Body of pancreas (tissue), 4 donors: ENCODE results near the gene CLEC4M. TPM values are rescaled to one million over a fixed set of nuclear protein-coding genes. Genes with fewer than 3 reads are reported as not detected.
A peak's percentile ranks its signal among the peaks of the same experiment; 100 is the strongest.

Source experiments
- ATAC-seq: fragments of 150-250 bp; one replicate; pipeline ENCODE4 v1.9.1; 2016
- DNase-seq, 4 donors: peaks; one replicate each; pipeline ENCODE4 v3.0.0-alpha.2; 2019
- H3K27ac ChIP-seq, 4 donors: fragments of 200-600 bp; sonication (generic); 1 replicate in 3 of 4; 2 replicates in 1 of 4; pipeline versions ENCODE4 v1.5.1 to v1.6.1; 2016 to 2019; ENCODE audit warnings: mild to moderate bottlenecking in 1 of 4, mixed read lengths in 1 of 4, moderate library complexity in 1 of 4
- H3K27me3 ChIP-seq, 2 donors: fragments of 200-600 bp; sonication (generic); one replicate each; pipeline ENCODE4 v1.6.0; 2016; ENCODE audit warnings: mild to moderate bottlenecking in 1 of 2
- H3K36me3 ChIP-seq, 2 donors: fragments of 200-600 bp; sonication (generic); replicated peaks in 1 of 2; 2 replicates each; pipeline ENCODE4 v1.5.1; 2016; ENCODE audit warnings: low read depth in 2 of 2; ENCODE audit not compliant: insufficient read depth in 1 of 2
- H3K4me1 ChIP-seq: fragments of 200-600 bp; sonication (generic); one replicate; pipeline ENCODE4 v1.6.0; 2016
- H3K4me3 ChIP-seq, 2 donors: fragments of 200-600 bp; sonication (generic); 1 replicate in 1 of 2; 2 replicates in 1 of 2; pipeline ENCODE4 v1.5.1; 2016 to 2019
- H3K9me3 ChIP-seq, 3 donors: fragments of 200-600 bp; sonication (generic); 1 replicate in 2 of 3; 2 replicates in 1 of 3; pipeline ENCODE4 v1.5.1; 2016
- CTCF ChIP-seq, 7 experiments: fragments of 450-650 bp in 4 of 7; fragments of 200-600 bp in 3 of 7; sonication (generic) in 3 of 7; IDR thresholded peaks; one replicate each; pipeline ENCODE4 v1.5.1; 2016 to 2019; ENCODE audit warnings: antibody characterized with exemption in 7 of 7
- POLR2A ChIP-seq, 3 donors: fragments of 450-650 bp; IDR thresholded peaks; one replicate each; pipeline ENCODE4 v1.6.1; 2016; ENCODE audit warnings: antibody characterized with exemption in 3 of 3, mild to moderate bottlenecking in 2 of 3
- WGBS, 2 donors: methylation state at CpG; one replicate each; pipeline ENCODE4 v1.1.5; 2017; 5-methylcytosine and 5-hydroxymethylcytosine counted together
- intact Hi-C: fragments of 100-400 bp; cut with DNase I; formaldehyde crosslinking; loops from one replicate; pipeline ENCODE4 v1.15.1; 2023
- total RNA-seq, 2 donors: library from RNA; depleted of rRNA; stranded (reverse); fragments of >200 nt; gene quantifications; one replicate each; pipeline ENCODE4 v1.1.0, GENCODE V29; 2016

Gene CLEC4M
- total RNA-seq, 2 donors from 2014 or later = not detected

- intact Hi-C loops = no loop called here
- Histone ChIP-seq H3K9me3 (no peaks in the 10 kb centered on the region), H3K27ac (no peak overlapping the region), H3K4me3 (no peak overlapping the region), H3K36me3 (no peaks in the 10 kb centered on the region), H3K4me1 (no peaks in the 10 kb centered on the region), H3K27me3 (peaks cover 0 to 16% of the 10 kb centered on the region in 2 donors)
- TF ChIP-seq CTCF (IDR thresholded peaks at IDR 0.05) (no peak), POLR2A (IDR thresholded peaks at IDR 0.05) (no peak)
- 63 to 69% methylated on average over 6 of the region's 6 CpGs for WGBS, 2 donors
- no peak for DNase-seq
- no peak for ATAC-seq
Observed at GRCh38 chr19:7733376-7733775, 29.7 kb upstream of the CLEC4M start.

- H3K9me3 ChIP-seq = no peaks in the 10 kb centered on the region
- peak in 1 of 4 donors; percentile 35 for DNase-seq
- no peak overlapping the region for H3K27ac ChIP-seq
- no peak for ATAC-seq
- peaks cover 0 to 14% of the 10 kb centered on the region in 2 donors for H3K27me3 ChIP-seq
- H3K36me3 ChIP-seq = no peaks in the 10 kb centered on the region
- no peak for TF ChIP-seq POLR2A (IDR thresholded peaks at IDR 0.05)
- no peak for TF ChIP-seq CTCF (IDR thresholded peaks at IDR 0.05)
- intact Hi-C loops = no loop called here
- WGBS, 2 donors = 38 to 50% methylated on average over 12 of the region's 12 CpGs
- no peak overlapping the region for H3K4me3 ChIP-seq
- H3K4me1 ChIP-seq = no peaks in the 10 kb centered on the region
Observed at GRCh38 chr19:7734220-7735203, 28.5 kb upstream of the CLEC4M start.

GRCh38 chr19:7736148-7736547 is 26.9 kb upstream of the CLEC4M start:
- no peak for DNase-seq
- Histone ChIP-seq H3K27ac (no peak overlapping the region), H3K4me1 (no peaks in the 10 kb centered on the region), H3K4me3 (no peak overlapping the region), H3K9me3 (no peaks in the 10 kb centered on the region), H3K36me3 (no peaks in the 10 kb centered on the region), H3K27me3 (peaks cover 0 to 6% of the 10 kb centered on the region in 2 donors)
- WGBS, 2 donors = 33 to 50% methylated on average over 1 of the region's 1 CpG
- no peak for ATAC-seq
- no peak for TF ChIP-seq POLR2A (IDR thresholded peaks at IDR 0.05)
- TF ChIP-seq CTCF (IDR thresholded peaks at IDR 0.05) = no peak
- intact Hi-C loops = no loop called here

- TF ChIP-seq CTCF (IDR thresholded peaks at IDR 0.05) = no peak
- TF ChIP-seq POLR2A (IDR thresholded peaks at IDR 0.05) = no peak
- Histone ChIP-seq H3K4me1 (no peaks in the 10 kb centered on the region), H3K9me3 (no peaks in the 10 kb centered on the region), H3K36me3 (no peaks in the 10 kb centered on the region), H3K4me3 (no peak overlapping the region), H3K27ac (no peak overlapping the region), H3K27me3 (peaks cover 0 to 6% of the 10 kb centered on the region in 2 donors)
- intact Hi-C loops = no loop called here
- ATAC-seq (no peak), DNase-seq (no peak)
- WGBS, 2 donors = 52 to 60% methylated on average over 11 of the region's 11 CpGs
Observed at GRCh38 chr19:7737215-7737614, 25.8 kb upstream of the CLEC4M start.
